ENCODE results near the gene PPP1R9A.

Gene PPP1R9A

DNA sequence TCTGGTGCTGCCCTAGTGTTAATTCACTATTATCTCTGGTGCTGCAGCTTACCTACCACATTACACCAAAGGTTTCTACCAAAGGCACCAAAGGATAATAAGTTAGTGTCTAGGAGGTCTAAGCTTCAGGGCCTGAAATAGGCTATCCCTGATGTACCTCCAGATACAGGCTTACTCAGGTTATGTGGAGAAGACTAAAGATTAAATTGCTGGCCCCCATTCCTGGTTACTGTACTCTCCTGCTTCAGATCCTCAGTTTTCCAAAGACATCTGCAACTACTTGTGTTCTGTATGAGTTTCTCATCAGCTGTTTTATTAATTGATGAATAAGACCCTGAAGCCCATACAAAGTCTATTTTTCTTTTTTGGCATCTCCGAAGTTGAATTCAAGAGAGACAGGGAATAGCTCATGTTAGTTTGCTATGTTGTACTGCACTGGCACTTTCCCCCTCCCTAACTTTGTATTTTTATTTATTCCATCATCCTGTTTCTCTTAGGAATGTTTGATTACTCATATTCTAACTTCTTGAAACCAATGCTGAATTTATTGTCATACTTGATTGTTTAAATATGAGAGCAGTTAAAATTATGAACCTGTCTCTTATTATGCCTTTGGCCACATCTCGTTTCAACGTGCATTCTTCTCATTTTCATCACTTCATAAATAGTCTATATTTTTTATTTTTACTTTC, 331.0 kb downstream of the PPP1R9A start:
- TF ChIP-seq, protein P1, sequence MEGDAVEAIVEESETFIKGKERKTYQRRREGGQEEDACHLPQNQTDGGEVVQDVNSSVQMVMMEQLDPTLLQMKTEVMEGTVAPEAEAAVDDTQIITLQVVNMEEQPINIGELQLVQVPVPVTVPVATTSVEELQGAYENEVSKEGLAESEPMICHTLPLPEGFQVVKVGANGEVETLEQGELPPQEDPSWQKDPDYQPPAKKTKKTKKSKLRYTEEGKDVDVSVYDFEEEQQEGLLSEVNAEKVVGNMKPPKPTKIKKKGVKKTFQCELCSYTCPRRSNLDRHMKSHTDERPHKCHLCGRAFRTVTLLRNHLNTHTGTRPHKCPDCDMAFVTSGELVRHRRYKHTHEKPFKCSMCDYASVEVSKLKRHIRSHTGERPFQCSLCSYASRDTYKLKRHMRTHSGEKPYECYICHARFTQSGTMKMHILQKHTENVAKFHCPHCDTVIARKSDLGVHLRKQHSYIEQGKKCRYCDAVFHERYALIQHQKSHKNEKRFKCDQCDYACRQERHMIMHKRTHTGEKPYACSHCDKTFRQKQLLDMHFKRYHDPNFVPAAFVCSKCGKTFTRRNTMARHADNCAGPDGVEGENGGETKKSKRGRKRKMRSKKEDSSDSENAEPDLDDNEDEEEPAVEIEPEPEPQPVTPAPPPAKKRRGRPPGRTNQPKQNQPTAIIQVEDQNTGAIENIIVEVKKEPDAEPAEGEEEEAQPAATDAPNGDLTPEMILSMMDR (IDR thresholded peaks at IDR 0.05; ENCODE audit: insufficient read depth, low read depth, low read length, missing control alignments), result no peak
- DNase-seq (ENCODE audit: low read depth), result no peak

DNA sequence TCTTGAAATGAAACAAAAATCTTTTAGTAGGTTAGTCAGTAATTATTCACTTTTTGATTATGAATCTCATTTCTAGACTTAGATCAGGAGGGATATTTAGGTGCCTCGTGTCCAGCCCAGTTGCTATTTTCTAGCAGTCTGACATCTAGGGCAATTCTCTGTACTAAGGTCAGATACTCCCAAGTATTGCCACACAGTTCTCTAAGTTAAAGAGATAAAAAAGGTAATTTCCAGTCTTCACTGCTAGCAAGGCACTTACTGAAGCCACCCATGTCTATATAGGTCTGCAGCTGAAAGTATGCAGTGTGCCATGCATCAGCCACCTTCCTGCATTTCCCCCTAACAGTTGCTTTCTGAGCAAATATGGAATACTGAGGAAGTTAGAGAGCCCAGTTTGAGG, 333.5 kb downstream of the PPP1R9A start:
- DNase-seq (ENCODE audit: low read depth), result no peak
- no peak overlapping the region for H3K4me3 ChIP-seq (ENCODE audit: low read depth, low read length)
- TF ChIP-seq, protein P1 (IDR thresholded peaks at IDR 0.05; ENCODE audit: insufficient read depth, low read depth, low read length, missing control alignments), result no peak

More for the DNA sequence above, 331.0 kb downstream of the PPP1R9A start:
- no peak overlapping the region for H3K4me3 ChIP-seq (ENCODE audit: low read depth, low read length)

DNA sequence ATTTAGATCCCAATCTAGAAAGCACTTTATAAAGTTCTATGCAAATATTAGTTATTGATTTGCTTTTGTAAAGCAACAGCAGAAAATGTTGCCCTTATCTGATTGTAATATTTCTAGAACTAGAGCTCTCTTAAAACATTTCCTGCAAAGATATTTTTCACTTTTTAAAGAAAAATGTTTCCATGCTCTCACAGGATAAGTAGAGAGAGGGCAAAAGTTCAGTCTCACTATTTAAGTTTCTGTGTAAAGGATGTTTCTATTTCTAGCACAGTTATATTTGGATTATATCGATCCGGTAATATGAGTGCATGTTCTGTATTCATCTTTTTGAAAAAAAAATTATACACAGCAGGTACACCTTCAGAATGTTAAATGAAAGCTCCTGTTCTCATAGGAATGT, 334.9 kb downstream of the PPP1R9A start:
- H3K4me3 ChIP-seq (ENCODE audit: low read depth, low read length), result no peak overlapping the region
- no peak for DNase-seq (ENCODE audit: low read depth)
- TF ChIP-seq, protein P1 (IDR thresholded peaks at IDR 0.05; ENCODE audit: insufficient read depth, low read depth, low read length, missing control alignments), result no peak

DNA sequence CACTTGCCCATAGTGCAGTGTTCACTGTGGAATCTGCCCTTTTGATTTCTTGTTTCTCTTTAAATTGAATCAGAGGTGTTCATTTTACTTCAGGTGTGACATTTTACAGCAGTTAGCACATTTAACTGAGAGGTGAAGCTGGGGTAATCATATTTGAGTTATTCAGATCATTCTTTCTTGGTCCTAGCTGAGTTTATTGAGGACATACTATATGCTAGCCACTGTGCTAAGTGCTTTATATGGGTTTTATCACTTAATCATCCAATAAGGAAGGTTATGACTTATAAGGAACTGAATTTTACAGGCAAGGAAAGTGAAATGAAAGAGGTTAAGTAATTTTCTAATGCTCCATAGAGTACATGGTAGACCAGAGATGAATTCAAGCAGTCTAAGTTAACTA, 337.2 kb downstream of the PPP1R9A start:
- TF ChIP-seq, protein P1 (IDR thresholded peaks at IDR 0.05; ENCODE audit: insufficient read depth, low read depth, low read length, missing control alignments), result no peak
- H3K4me3 ChIP-seq (ENCODE audit: low read depth, low read length), result no peak overlapping the region
- no peak for DNase-seq (ENCODE audit: low read depth)

DNA sequence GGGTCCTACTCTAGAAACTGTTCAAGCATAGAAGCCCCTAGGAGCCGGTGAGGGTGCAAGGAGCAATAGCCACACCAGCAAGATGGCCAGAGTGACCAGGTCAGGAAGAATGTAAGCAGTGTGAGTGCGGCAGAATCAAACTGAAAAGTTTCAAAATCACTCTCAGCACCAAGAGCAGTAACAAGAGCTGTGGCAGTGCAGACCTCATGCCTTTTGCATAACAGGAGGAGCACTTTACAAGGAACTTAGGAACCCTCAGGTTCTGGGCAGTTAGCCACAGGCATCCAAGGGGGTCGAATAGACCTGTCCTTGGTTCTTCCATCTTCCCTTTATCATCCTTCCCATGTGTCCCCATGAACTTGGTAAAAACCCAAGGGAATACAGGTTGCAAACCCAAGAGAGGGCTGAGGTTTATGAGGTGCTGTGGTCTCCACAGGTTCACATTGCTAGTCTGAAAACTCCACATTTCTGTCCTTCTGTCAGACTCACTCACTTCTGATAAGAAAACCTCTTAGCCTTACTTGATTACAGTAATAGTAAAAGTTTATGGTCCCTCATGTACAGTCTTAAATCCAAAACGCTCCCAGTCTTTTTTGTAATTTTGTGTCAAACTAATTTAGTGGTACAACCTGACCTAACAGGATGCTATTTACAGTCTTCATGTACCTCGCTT, 338.6 kb downstream of the PPP1R9A start:
- TF ChIP-seq, protein P1 (IDR thresholded peaks at IDR 0.05; ENCODE audit: insufficient read depth, low read depth, low read length, missing control alignments), result no peak
- H3K4me3 ChIP-seq (ENCODE audit: low read depth, low read length), result no peak overlapping the region
- no peak for DNase-seq (ENCODE audit: low read depth)

DNA sequence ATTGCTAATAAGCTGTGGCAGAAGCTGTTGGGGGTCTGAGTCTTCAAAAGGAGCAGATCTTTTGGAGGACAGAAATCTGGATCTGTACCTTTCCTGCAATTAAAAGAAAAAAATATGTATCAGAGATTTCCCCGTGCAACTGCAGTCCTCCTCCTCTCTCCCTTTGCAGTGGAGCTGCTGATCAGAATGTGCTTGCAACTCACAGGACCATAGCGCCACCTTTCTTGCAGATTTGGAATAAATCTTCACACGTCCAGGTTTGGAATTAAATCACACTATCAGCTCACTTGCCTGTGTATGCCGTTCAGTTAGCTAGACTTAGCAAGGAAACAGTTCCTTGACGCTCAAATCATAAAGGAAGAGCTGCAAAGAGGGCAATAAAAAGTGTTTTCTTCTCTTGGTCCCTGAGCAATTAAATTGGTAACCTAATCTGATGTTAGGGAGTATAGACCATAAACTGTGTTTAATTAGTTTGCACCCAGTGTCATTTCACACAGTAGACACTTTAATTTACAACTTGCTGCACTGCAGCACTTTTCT, 339.5 kb downstream of the PPP1R9A start:
- TF ChIP-seq, protein P1 (IDR thresholded peaks at IDR 0.05; ENCODE audit: insufficient read depth, low read depth, low read length, missing control alignments), result peak; percentile 63
- H3K4me3 ChIP-seq (ENCODE audit: low read depth, low read length), result no peak overlapping the region

More for the DNA sequence above, 339.5 kb downstream of the PPP1R9A start:
- DNase-seq (ENCODE audit: low read depth), result peak; percentile 67

All from GM12865 (cell line).